ENCODE data around the gene ATG16L2.

Gene ATG16L2

DNA sequence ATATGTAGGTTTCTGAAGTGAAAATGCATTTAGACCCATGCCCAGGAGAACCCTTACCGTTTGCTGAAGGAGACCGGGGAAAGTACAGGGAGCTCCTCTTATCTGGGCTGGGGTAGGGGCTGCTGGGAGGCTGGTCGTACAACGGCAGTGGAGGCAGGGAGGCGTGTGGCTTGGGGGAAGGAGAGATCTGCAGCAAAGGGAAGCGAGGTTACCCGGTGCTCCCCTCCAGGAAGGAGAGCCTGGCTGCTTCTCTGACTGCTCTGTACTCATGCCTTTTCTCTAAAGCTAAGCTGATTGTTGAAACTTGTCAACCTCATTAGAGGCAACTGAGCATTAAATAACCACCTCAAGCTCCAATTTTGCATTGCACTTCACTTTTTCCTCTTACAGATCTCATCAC is 27.2 kb downstream of the ATG16L2 start:
- H3K4me3 ChIP-seq (ENCODE audit: low read length): no peak overlapping the region
- TF ChIP-seq, protein P1, sequence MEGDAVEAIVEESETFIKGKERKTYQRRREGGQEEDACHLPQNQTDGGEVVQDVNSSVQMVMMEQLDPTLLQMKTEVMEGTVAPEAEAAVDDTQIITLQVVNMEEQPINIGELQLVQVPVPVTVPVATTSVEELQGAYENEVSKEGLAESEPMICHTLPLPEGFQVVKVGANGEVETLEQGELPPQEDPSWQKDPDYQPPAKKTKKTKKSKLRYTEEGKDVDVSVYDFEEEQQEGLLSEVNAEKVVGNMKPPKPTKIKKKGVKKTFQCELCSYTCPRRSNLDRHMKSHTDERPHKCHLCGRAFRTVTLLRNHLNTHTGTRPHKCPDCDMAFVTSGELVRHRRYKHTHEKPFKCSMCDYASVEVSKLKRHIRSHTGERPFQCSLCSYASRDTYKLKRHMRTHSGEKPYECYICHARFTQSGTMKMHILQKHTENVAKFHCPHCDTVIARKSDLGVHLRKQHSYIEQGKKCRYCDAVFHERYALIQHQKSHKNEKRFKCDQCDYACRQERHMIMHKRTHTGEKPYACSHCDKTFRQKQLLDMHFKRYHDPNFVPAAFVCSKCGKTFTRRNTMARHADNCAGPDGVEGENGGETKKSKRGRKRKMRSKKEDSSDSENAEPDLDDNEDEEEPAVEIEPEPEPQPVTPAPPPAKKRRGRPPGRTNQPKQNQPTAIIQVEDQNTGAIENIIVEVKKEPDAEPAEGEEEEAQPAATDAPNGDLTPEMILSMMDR (conservative IDR thresholded peaks at IDR 0.05; ENCODE audit: low read depth, low read length): no peak
- no peak for DNase-seq (ENCODE audit: low read depth)

DNA sequence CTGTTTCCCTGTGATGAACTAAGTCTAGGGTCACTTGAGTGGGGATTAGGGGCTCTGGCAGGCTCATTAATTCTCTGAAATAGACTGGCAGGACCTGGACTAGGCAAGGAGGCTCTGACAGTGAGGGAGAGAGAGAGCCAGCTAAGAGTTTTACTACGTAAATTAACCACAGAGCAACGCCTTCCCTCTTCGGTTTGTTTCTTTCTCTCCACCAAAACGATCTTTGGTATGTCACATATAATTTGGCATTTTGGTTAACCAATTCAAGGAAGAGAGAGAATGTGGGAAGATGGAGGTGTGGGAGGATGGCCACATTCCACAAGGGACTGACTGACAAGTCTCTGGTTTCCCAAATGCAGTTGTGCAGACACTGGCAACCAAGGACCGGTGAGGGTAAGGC is 27.9 kb downstream of the ATG16L2 start:
- peak; percentile 28 for DNase-seq (ENCODE audit: low read depth)
- no peak overlapping the region for H3K4me3 ChIP-seq (ENCODE audit: low read length)
- TF ChIP-seq, protein P1 (conservative IDR thresholded peaks at IDR 0.05; ENCODE audit: low read depth, low read length): no peak

DNA sequence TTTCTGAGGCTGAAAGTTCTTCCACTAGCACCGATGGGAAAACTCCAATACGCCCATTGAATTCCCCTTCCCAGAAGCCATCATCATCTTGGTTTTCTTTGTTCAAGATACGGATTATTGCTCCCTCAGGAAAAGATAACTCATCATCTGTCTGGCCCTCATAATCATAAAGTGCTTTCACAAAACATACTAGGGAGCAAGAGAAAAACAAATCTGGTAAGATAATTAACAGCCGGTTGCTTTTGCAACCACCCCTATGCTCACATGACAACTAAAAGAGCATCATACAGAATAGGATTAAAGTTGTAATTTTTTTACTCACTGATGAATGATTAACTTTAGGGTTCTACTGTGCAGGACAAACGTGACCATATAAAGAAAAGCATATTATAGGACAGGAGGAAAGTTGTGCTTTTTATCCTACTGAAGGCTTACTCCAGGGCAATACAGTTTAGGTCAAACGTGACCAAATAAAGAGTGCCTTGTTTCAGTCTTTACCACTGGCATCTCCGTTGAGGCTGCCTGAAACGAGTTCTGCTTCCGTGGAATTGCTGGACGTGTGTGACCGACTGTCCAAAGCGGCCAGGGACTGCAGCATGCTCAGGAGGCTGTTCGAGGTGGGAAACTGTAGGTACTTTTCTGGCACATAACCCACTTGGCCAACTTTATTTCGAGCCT is 28.6 kb downstream of the ATG16L2 start:
- TF ChIP-seq, protein P1 (conservative IDR thresholded peaks at IDR 0.05; ENCODE audit: low read depth, low read length): no peak
- no peak for DNase-seq (ENCODE audit: low read depth)
- H3K4me3 ChIP-seq (ENCODE audit: low read length): no peak overlapping the region

DNA sequence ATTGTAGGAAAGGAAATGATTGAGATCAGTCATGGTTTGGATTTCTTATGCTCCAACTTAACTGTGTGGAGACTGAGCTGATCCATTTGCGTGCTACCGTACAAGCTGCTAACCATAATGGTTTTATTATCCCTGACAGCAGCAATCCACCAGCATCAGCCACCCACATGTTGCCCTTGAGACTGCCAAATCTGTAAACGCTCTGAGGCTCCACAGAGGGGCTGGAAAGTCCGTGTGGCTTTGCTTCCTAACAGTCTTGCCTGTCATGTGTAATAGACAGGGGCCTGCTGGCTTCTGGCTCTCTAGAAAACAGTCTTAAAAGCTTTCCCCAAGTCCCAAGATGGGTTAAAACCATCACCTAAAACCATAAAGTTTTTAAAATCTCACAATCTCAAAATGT is 30.1 kb downstream of the ATG16L2 start:
- TF ChIP-seq, protein P1 (conservative IDR thresholded peaks at IDR 0.05; ENCODE audit: low read depth, low read length): no peak
- no peak for DNase-seq (ENCODE audit: low read depth)
- H3K4me3 ChIP-seq (ENCODE audit: low read length): no peak overlapping the region

DNA sequence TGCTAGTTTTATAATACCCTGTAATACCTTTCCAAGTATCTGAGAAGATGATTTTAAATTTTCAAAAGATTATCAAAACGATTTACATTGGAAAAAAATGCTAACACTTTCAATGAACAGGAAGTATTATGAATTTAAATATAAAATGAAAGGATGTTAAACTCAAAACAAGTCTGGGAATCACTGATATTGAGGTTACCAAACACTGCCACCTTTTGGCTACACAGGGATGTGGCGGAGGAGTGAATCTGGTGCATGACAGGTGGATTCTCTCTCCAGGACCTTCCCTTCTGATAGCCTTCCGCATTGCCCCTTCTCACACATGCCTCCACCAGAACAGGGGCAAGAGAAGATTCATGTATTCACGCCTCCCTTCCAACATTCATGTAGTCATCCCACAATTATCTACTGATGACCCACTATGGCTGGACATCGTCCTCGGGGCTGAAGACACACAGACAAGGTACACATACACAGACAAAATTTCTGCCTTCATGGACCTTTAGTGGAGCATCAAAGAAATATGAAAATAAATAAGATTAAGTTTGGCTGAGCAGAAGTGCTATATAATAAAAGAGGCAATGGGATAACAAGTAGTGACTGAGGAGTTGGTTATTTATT is 34.7 kb downstream of the ATG16L2 start:
- TF ChIP-seq, protein P1 (conservative IDR thresholded peaks at IDR 0.05; ENCODE audit: low read depth, low read length): peak; percentile 83
- no peak overlapping the region for H3K4me3 ChIP-seq (ENCODE audit: low read length)
- no peak for DNase-seq (ENCODE audit: low read depth)

DNA sequence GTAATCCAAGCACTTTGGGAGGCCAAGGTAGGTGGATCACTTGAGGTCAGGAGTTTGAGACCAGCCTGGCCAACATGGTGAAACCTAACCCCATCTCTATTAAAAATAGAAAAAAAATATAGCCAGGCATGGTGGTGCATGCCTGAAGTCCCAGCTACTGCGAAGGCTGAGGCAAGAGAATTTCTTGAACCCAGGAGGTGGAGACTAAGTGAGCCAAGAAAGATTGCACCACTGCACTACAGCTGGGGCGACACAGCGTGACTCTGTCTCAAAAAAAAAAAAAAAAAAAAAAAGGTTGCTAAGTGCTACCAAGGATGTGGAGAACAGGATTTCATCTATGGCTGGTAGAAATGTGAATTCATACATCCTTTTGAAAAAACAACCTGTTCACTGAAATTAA is 36.6 kb downstream of the ATG16L2 start:
- TF ChIP-seq, protein P1 (conservative IDR thresholded peaks at IDR 0.05; ENCODE audit: low read depth, low read length): no peak
- DNase-seq (ENCODE audit: low read depth): no peak
- no peak overlapping the region for H3K4me3 ChIP-seq (ENCODE audit: low read length)

DNA sequence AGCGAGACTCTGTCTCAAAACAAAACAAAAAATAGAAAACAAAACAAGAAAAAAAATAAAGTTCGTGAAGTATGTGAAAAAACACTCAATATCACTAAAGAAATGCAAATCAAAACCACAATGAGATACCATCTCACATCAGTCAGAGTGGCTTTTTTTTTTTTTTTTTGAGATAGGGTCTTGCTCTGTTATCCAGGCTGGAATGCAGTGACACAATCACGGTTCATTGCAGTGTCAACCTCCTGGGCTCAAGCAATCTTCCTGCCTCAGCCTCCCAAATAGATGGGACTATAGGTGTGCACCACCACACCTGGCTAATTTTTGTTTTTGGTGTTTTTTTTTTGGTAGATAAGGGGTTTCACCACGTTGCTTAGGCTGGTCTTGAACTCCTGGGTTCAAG is 37.5 kb downstream of the ATG16L2 start:
- no peak overlapping the region for H3K4me3 ChIP-seq (ENCODE audit: low read length)
- TF ChIP-seq, protein P1 (conservative IDR thresholded peaks at IDR 0.05; ENCODE audit: low read depth, low read length): no peak
- DNase-seq (ENCODE audit: low read depth): no peak

All from retinal pigment epithelial cell (primary cell).